GM21619 (cell line): ENCODE measurements around the gene CGB8.
A peak's percentile ranks its signal among the peaks of the same experiment; 100 is the strongest.
"Not testable (repeated sequence)": the region's sequence is repeated elsewhere in the genome, so short reads cannot be mapped to it uniquely, and the experiment has no call there.

Source experiments
- ATAC-seq: cut with Tn5 transposase; IDR thresholded peaks from one replicate; pipeline ENCODE4 v1.9.1; 2021; ENCODE audit not compliant: unreplicated experiment

The CGB8 gene

GRCh38 chr19:49065905-49066512, 17.1 kb upstream of the CGB8 start:
- ATAC-seq: no peak

- ATAC-seq: no peak
These were observed 16.1 kb upstream of the CGB8 start, which contains the start of gene NTF4 for GRCh38 chr19:49064768-49065611. NTF4 (minus strand) TSS chr19:49064818; CDS start chr19:49061997, 2,821 bp downstream.

GRCh38 chr19:49064029-49064629, 15.2 kb upstream of the CGB8 start:
- no peak for ATAC-seq

GRCh38 chr19:49061445-49061844, 12.5 kb upstream of the CGB8 start:
- ATAC-seq: no peak

- no peak for ATAC-seq
These were observed 12.1 kb upstream of the CGB8 start for GRCh38 chr19:49061000-49061399.

- ATAC-seq: no peak
These were observed 10.1 kb upstream of the CGB8 start for GRCh38 chr19:49059053-49059452.

- ATAC-seq: no peak
These were observed 9.7 kb upstream of the CGB8 start for GRCh38 chr19:49058562-49058961.

GRCh38 chr19:49057636-49058234, 8.8 kb upstream of the CGB8 start, which contains the start of gene CGB7:
CGB7 (minus strand) TSS chr19:49057749; CDS start chr19:49055375, 2,374 bp downstream.
- ATAC-seq: no peak

- not testable (repeated sequence) for ATAC-seq
These were observed 8.1 kb upstream of the CGB8 start for GRCh38 chr19:49056902-49057596.

GRCh38 chr19:49056101-49056901, 7.4 kb upstream of the CGB8 start:
- ATAC-seq: peak; percentile 47

GRCh38 chr19:49050376-49051033, 1.6 kb upstream of the CGB8 start:
- not testable (repeated sequence) for ATAC-seq

GRCh38 chr19:49049834-49050233, 923 bp upstream of the CGB8 start:
- not testable (repeated sequence) for ATAC-seq

- ATAC-seq: not testable (repeated sequence)
These were observed 5.4 kb downstream of the CGB8 start, which contains the start of gene CGB5 for GRCh38 chr19:49043548-49043947. CGB5 (plus strand) TSS chr19:49043848; CDS start chr19:49044210, 362 bp downstream.

GRCh38 chr19:49042666-49043065, 6.2 kb downstream of the CGB8 start:
- ATAC-seq: not testable (repeated sequence)

- ATAC-seq: no peak
These were observed 6.7 kb downstream of the CGB8 start for GRCh38 chr19:49042177-49042576.

GRCh38 chr19:49039736-49040135, 9.2 kb downstream of the CGB8 start:
- not testable (repeated sequence) for ATAC-seq

- not testable (repeated sequence) for ATAC-seq
These were observed 10.2 kb downstream of the CGB8 start for GRCh38 chr19:49038557-49039276.

GRCh38 chr19:49038111-49038510, 10.8 kb downstream of the CGB8 start:
- ATAC-seq: not testable (repeated sequence)

GRCh38 chr19:49036815-49037214, 12.1 kb downstream of the CGB8 start, which contains the start of gene CGB1:
CGB1 (minus strand) TSS chr19:49036895; CDS start chr19:49036711, 184 bp downstream.
- not testable (repeated sequence) for ATAC-seq
